Raji (cell line): Measurements from ENCODE around the gene ERC2.

Experiments used
- POLR2A ChIP-seq: IDR thresholded peaks from 2 replicates; pipeline ENCODE4 v1.6.1; 2011; ENCODE audit warnings: low read depth, low read length, control low read depth; ENCODE audit not compliant: insufficient read depth

Gene ERC2

DNA sequence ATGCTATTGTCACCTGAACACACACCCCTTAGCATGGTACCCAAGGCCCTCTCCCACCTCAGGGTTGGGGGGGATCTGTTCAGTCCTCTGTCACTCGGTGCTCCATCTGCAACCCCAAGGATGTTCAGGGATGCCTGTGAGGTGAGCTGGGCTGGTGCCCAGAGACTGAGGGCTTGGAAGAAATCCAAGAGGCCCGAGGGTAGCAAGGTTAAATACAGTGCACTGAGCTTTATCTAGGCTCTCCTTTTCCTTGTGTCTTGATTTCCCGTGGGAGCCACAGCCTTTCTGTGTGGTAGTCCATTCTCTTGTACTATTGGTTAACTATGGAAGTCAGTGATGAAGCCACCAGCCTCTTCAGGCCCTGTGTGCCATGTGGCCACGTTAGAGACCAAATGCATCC is 962.5 kb downstream of the ERC2 start:
- no peak for TF ChIP-seq POLR2A

DNA sequence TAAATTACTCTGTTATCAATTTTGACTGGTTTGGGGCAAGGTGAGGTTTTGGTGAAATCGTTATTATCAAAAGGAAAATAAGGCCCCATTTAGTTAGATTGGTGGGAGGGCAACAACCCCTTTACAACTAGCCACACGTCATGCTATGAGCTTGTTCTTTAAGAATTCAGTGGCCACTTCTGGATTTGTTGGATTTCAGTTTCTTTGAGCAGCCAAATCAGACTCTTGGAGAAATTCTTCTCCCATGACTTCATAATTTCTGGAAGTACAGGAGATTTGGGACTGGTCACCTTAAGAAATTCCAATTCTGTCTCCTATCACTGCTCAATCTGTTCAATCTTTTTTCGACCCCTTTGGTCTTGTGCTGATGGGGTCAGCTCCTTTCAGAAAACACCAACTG is 966.4 kb downstream of the ERC2 start:
- TF ChIP-seq POLR2A, result no peak

DNA sequence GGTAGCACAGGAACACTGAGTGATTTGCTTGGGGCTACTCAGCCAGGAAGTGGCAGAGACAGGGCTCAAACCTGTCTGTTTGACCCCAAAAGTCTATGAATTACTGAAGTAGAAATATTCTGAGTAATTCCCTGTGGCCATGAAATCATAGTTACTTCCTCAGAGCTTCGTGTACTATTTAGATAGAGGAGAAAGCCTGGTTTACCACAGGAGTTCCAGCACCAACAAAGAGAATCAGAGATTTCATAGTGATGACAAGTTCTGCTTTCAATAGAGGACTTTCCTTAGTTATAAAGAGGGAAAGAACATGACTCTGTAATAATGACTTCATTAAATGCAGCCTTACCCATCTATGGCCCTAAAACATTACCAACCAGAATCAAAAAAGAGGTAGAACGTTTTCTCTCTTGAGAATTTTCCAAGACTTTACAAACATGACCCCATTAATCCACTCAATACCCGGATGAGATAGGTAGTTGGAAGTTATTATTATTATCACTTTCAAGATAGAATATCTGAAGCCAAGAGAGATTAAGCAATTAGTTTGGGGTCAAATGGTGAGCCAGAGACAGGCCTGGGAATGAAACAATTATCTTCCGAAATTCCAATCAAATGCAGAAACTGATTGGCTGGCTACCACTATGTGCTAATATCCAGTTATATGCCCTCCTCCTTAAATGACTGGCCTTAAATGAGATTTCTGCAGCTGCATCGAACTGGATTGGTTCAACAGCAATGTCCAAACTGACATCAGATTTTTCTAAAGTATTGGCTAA is 967.5 kb downstream of the ERC2 start:
- no peak for TF ChIP-seq POLR2A

DNA sequence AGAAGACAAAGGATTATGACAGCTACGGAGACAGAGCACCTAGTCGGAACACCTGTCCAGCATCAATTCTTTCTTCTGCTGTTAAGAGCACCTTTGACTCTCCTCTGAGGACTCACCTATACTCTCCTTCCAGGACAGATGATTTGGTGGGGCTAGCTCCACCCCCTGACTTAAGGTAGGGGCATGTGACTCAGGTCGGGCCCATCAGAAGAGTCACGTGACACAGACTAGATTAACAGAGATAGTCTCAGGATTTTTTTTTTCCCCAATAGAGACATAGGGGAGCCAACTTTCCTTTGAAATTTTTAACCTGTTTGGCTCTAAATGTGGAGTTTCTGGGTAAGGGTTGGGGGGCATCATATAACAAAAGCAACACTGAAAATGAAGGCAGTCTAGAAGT is 969.7 kb downstream of the ERC2 start:
- TF ChIP-seq POLR2A, result no peak

DNA sequence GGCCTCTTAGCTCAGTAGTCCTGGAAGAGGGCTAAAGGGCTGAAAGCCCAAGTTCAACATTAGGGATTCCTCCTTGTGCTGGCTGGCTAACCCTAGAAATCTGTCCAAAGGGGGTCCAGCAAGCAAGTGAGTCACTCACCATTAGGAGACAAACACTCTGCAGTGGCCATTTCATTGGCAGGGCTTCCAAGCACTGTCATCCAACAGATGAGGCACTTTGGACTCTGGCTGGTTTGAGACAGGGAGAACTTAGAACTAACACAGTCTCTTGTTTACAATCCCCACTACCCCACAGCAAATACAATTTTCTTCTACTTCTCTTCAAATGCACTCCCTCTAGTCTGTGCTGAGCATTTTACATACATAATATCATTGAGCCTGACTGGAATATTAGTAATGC is 971.0 kb downstream of the ERC2 start:
- TF ChIP-seq POLR2A, result no peak

DNA sequence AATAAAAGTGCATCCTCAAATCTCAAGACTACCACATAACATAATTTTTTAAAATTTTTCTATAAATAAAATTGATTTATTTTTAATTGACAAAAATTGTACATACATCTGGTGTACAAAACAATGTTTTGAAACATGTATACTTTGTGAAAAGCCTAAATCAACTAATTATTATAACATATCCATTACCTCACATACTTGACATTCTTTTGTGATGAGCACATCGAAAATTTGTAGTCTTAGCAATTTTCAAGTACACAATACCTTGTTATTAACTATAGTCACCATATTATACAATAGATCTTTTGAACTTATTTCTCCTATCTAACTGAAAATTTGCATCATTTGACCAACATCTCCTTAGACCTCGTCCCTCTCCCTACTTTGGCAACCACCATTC is 973.3 kb downstream of the ERC2 start:
- TF ChIP-seq POLR2A, result no peak

DNA sequence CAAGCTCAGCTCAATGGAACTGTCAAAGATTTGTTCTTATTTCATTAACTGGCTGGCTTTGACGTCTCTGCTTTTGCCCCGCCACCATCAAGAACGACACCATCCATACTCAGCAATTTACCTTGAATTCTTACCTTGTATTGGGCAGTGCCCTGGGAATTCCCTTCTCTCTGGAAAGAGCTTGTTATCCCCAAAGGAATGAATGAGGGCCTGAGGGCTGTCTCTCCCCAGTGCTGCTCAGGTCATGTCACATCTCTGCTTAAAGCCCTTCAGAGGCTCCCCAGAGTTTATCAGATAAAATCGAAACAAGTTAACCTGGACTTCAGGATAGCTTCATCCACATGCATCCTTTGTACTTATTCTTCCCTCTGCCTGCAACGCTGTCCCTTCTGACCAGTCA is 975.3 kb downstream of the ERC2 start:
- no peak for TF ChIP-seq POLR2A

DNA sequence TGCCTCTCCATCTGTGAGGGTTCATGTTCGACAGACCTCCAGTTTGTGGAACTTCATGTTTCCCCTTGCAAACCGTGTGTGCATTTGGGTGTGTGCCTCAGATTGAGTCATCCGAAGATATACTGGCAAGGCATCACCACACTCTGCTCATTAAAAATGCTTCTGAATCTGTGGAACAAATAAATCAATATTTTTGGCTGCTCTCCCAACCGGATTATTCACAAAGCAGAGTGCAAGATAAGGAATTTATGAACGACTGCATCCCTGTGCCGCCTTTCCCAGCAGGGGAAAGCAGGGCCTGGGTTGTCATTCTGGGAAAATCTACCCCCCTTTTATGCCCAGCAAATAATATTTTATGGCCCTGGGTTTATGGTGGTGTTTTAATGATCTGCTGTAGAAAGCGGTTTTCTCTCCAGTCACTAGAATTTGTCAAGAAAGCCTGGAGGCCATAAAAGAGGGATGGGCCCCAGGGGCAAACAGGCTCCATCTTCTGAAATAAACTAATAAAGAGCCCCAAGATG is 976.9 kb downstream of the ERC2 start:
- no peak for TF ChIP-seq POLR2A

DNA sequence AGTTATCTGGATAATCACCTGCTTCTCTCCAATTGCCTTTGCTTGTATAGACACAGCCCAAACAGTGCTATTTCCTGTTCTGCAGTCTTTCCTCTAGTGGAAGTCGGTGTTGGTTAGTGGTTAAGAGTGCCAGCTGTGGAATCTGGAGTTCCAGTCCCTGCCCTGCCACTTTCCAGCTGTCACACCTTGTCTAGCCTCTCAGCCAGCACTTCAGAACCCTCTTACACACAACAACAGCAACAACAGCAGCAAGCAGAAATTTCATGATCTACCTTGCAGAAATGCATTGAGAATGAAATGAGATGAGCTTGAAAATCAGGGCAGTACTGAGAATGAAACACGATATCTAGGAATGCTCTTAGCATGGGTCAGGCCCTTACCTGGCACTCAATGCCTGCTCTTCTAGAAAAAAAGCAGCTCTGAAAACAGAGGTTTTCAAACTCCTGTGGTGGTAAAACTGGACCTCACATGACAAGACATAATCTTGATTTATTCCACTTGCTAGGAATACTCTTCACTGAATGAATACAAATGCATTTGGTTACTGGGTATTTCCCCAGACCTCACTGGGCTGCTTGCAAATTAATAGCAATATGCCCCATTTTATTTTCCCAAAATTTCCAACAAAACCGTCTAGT is 977.9 kb downstream of the ERC2 start:
- TF ChIP-seq POLR2A, result no peak

DNA sequence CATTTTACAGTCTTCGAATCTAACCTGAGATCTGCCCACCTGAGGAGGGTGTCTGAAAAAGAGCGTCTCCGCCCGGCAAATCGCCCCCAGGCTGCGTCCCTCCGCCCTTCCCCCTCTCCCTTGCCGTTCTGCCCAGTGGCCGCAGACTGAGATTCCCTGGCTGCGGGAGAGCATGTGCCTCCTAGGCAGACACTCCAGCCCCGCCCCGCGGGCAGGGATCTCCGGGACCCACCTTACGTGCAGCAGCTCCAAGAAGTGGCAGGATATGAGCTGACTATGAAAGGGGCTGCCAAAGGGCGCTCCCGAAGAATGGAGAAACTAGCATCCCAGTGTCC is 978.5 kb downstream of the ERC2 start:
- TF ChIP-seq POLR2A, result no peak

DNA sequence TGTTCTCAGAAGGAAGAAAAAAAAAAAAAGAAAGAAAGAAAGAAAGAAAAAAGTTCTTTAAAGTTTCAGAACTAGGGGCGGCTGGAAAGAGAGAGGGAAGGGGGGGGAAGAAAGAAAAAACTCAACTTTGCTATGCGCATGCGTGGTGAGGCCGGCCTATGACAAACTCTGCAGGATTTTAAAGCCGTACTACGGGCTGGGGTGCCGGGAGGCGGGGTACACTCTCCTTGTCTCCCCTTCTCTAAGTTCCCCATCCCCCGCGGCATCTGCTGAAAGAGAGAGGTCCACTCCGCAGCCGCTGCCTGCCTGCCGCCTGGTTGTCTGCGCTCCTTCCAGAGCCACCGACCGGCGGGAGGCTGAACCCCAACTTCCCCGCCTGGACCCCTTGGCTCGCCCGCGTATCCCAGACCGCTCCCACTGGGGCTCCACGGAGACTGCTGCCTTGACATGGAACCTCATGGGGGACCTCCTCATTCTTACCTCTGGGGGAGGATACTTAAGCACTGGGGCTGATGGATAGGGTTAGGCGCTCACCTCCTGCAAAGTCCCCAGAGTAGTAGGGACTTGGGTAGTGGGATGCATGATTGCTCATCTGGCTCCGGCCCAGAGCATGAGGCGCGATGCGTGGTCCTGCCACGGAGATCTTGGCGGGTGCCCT is 979.7 kb downstream of the ERC2 start:
- peak; percentile 33; the same call in 1 of the 2 replicates for TF ChIP-seq POLR2A

DNA sequence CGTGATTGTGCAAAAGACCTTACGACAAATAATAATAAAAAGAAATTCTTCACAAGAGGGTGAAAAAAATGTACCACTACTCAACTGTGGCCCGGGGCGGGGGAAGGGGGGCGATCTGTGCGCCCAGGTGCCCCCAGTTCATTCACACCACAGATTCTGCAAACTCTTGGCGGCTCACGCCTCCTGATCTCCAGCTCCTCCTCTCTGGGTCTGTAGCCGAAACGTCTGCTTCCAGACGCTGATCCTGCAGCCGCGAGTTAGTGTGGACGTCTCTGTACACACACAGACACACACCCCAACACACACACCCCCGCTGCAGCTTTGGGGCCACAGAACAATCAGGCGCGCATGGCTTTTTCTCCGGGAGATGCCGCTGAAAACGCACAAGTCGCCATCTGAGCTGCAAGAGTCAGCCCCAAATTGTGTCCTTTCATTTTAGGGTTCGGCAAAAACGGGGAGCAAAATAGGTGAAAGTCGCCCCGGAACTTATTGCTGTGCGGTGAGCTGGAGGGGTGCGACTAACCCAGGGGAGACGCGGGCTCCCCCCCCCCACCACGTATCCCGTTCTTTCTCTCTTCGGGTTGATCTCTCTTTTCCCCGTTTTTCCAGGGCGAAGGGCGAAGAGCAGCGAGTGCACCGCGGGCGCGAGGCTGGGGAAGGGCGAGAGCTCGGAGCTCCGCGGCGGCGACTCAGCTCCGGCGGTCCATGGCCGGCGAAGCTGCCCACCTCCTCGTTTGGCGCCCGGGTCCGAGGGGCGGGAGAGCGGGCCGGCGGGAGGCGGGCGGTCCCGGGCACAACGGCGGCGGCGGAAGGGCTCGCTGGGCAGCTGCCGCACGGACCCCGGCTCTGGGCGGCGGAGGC is 980.7 kb downstream of the ERC2 start:
- peak; percentile 51 for TF ChIP-seq POLR2A

DNA sequence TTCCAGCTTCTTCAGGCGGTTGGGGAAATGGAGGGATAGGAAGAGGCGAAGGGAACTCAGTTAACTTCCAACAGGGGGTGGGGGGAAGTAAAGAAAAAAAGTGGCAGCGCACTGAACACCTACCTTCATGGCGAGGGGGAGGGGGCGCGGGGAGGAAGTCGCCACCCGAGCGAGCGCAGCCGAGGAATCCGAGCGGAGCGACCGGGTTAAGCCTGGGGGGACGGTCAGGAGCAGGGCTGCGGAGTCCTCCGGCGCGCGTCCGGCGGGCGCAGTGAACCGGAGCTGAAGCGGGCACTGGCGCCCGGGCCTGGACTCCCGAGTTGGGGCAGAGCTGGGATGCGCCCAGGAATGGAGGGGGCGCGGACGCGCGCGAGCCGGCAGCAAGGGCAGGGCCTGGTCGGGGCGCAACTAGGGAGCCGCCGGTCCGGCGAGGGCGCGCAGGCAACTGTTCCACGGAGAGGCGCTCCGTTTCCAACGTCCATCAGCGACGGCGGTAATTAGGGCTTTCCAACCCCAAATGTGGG is 981.3 kb downstream of the ERC2 start, which contains the start of gene WNT5A:
TSS of gene WNT5A (minus strand) at position 450 of the 524 bp plus-strand sequence. CDS start at position 129, 321 bp downstream.
- no peak; the same call in 1 of the 2 replicates for TF ChIP-seq POLR2A

DNA sequence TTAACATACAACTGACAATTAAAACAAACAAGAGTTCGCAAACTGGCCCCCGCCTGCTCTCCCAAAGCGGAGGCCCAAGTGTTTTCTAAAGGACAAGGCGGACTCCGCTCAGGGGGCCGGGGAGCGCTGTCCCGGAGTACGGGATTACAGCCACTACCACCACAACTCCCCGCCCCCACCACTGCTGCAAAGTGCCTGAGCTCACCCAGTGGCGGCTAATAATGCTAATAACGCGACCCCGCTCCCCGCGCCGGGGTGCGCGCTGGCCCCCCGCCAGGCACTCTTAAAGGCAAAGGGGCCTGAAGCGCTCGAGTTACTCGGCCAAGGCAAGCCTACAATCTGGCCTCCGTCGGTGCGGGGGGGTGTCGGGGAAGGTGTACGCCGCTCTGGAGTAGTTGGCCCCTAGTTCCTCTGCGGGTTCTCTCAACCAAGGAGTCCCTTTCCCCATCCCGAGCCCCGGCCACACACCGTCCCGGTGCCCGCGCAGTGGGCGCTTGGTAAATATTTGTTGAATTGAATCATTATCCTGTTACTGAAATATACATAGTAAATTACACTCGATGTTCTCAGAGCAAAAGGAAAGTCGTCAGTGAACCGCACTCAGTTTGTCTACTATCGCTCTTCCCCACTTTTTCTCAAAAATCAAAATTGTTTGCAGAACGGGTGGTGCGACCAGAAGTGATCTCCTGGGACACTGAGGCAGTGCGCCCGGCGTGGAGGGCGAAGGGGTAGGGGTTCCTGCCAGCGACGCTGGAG is 982.0 kb downstream of the ERC2 start:
- TF ChIP-seq POLR2A, result no peak
